IMR-90 (cell line): ENCODE measurements around the gene BLTP3A. TPM values are rescaled to one million over a fixed set of nuclear protein-coding genes. Genes with fewer than 3 reads are reported as not detected.

Source experiments
- ATAC-seq: fragments of 200-7000 bp; cut with Tn5 transposase; 2 replicates; pipeline ENCODE4 v1.9.1; 2020; ENCODE audit warnings: low read depth, mild to moderate bottlenecking, moderate library complexity
- BruUV-seq: library from RNA; stranded (reverse); fragments of 400-500 nt; replicated peaks from 2 replicates; lab custom pipeline; 2021; lab: Mats Ljungman, UMichigan
- CTCF ChIA-PET: fragments of 300-600 bp; formaldehyde crosslinking; extraction: SDS; loops from one replicate; lab custom pipeline; 2021; ENCODE audit warnings: antibody characterized with exemption; lab: Yijun Ruan, JAX
- POLR2A ChIA-PET: fragments of 300-600 bp; sonication (Branson Sonifier 250); formaldehyde crosslinking; loops from one replicate; lab custom pipeline; 2022; ENCODE audit warnings: antibody characterized with exemption; ENCODE audit not compliant: unreplicated experiment; lab: Charles Lee
- DNase-seq: peaks from one replicate; pipeline ENCODE4 v3.0.0; 2013
- H2AFZ ChIP-seq: replicated peaks from 2 replicates; pipeline ENCODE3; 2013; ENCODE audit warnings: low read length, mild to moderate bottlenecking; ENCODE audit not compliant: poor library complexity
- H2AK5ac ChIP-seq: 2 replicates; pipeline ENCODE4 v1.6.1; 2013; ENCODE audit warnings: low read depth, low read length, inconsistent platforms
- H2AK9ac ChIP-seq: replicated peaks from 2 replicates; pipeline ENCODE3; 2013; ENCODE audit warnings: mild to moderate bottlenecking, low read depth, low read length, moderate library complexity; ENCODE audit not compliant: poor library complexity
- H2BK120ac ChIP-seq: 2 replicates; pipeline ENCODE4 v1.6.1; 2013; ENCODE audit warnings: low read depth, low read length, inconsistent platforms
- H2BK15ac ChIP-seq: 3 replicates; pipeline ENCODE4 v1.6.1; 2013; ENCODE audit warnings: low read depth, low read length, inconsistent platforms
- H2BK20ac ChIP-seq: 2 replicates; pipeline ENCODE4 v1.6.1; 2013; ENCODE audit warnings: low read depth, mild to moderate bottlenecking, inconsistent platforms, low read length, moderate library complexity
- H2BK5ac ChIP-seq: 2 replicates; pipeline ENCODE4 v1.6.1; 2013; ENCODE audit warnings: mild to moderate bottlenecking, low read depth, low read length, inconsistent platforms; ENCODE audit not compliant: poor library complexity, severe bottlenecking
- H3K14ac ChIP-seq: replicated peaks from 2 replicates; pipeline ENCODE4 v1.6.1; 2013; ENCODE audit warnings: low read depth, low read length, inconsistent platforms
- H3K18ac ChIP-seq: 2 replicates; pipeline ENCODE4 v1.6.1; 2013; ENCODE audit warnings: low read depth, low read length, control low read depth
- H3K23ac ChIP-seq: 2 replicates; pipeline ENCODE4 v1.6.1; 2013; ENCODE audit warnings: low read depth, low read length, inconsistent platforms
- H3K27ac ChIP-seq: 2 replicates; pipeline ENCODE4 v1.5.1; 2013; ENCODE audit warnings: mild to moderate bottlenecking, control low read depth, low read length; ENCODE audit not compliant: insufficient read depth
- H3K27me3 ChIP-seq: 2 replicates; pipeline ENCODE4 v1.6.1; 2013; ENCODE audit warnings: low read length; ENCODE audit not compliant: control insufficient read depth, insufficient read depth
- H3K36me3 ChIP-seq: 2 replicates; pipeline ENCODE4 v1.6.1; 2013; ENCODE audit warnings: low read length, mixed read lengths; ENCODE audit not compliant: control insufficient read depth, insufficient read depth
- H3K4ac ChIP-seq: 2 replicates; pipeline ENCODE4 v1.6.1; 2013; ENCODE audit warnings: low read depth, low read length, inconsistent platforms
- H3K4me1 ChIP-seq: 2 replicates; pipeline ENCODE4 v1.6.1; 2013; ENCODE audit warnings: low read length, mixed read lengths; ENCODE audit not compliant: control insufficient read depth, insufficient read depth
- H3K4me2 ChIP-seq: 2 replicates; pipeline ENCODE4 v1.6.1; 2013; ENCODE audit warnings: low read depth, mild to moderate bottlenecking, control low read depth, low read length, moderate library complexity
- H3K4me3 ChIP-seq: 2 replicates; pipeline ENCODE4 v1.5.1; 2013; ENCODE audit warnings: low read depth, mild to moderate bottlenecking, control low read depth, low read length, moderate library complexity; ENCODE audit not compliant: insufficient read depth
- H3K56ac ChIP-seq: 2 replicates; pipeline ENCODE4 v1.6.1; 2013; ENCODE audit warnings: low read length, inconsistent platforms; ENCODE audit not compliant: insufficient read depth; ENCODE audit errors: extremely low read depth
- H3K79me1 ChIP-seq, 2 experiments: 2 replicates each; pipeline ENCODE4 v1.6.1; 2013; ENCODE audit warnings: low read length in 2 of 2, inconsistent platforms in 1 of 2, low read depth in 1 of 2
- H3K9ac ChIP-seq: 2 replicates; pipeline ENCODE4 v1.6.1; 2013; ENCODE audit warnings: low read depth, low read length, control low read depth
- H3K9me1 ChIP-seq: 2 replicates; pipeline ENCODE4 v1.6.1; 2013; ENCODE audit warnings: low read length, inconsistent platforms; ENCODE audit not compliant: insufficient read depth
- H3K9me3 ChIP-seq: 2 replicates; pipeline ENCODE4 v1.6.1; 2013; ENCODE audit warnings: low read length; ENCODE audit not compliant: control insufficient read depth, insufficient read depth
- H4K20me1 ChIP-seq: 2 replicates; pipeline ENCODE4 v1.6.1; 2013; ENCODE audit warnings: low read length, inconsistent platforms; ENCODE audit not compliant: insufficient read depth
- H4K5ac ChIP-seq: 2 replicates; pipeline ENCODE4 v1.6.1; 2013; ENCODE audit warnings: mild to moderate bottlenecking, low read depth, low read length, control low read depth
- H4K8ac ChIP-seq, 2 experiments: 2 replicates each; pipeline ENCODE4 v1.6.1; 2013; ENCODE audit warnings: low read depth in 2 of 2, low read length in 2 of 2, control low read depth in 1 of 2, inconsistent platforms in 1 of 2
- H4K91ac ChIP-seq: 2 replicates; pipeline ENCODE4 v1.6.1; 2013; ENCODE audit warnings: low read depth, low read length, inconsistent platforms; ENCODE audit not compliant: insufficient read depth
- BHLHE40 ChIP-seq: fragments of 150-350 bp; IDR thresholded peaks from 2 replicates; pipeline ENCODE4 v1.6.1; 2016; ENCODE audit warnings: mild to moderate bottlenecking, low read depth, low read length
- CEBPB ChIP-seq: IDR thresholded peaks from 2 replicates; pipeline ENCODE4 v1.6.1; 2012; ENCODE audit warnings: low read depth, low read length, improper control_type of control experiment
- CHD1 ChIP-seq: IDR thresholded peaks from 2 replicates; pipeline ENCODE4 v1.6.1; 2012; ENCODE audit warnings: low read depth, low read length, improper control_type of control experiment
- CTCF ChIP-seq: conservative IDR thresholded peaks from 2 replicates; pipeline ENCODE4 v1.5.1; 2012; ENCODE audit warnings: mild to moderate bottlenecking, low read depth, low read length, improper control_type of control experiment
- ELK1 ChIP-seq: fragments of 150-350 bp; IDR thresholded peaks from 2 replicates; pipeline ENCODE4 v1.6.1; 2016; ENCODE audit warnings: low read depth, mild to moderate bottlenecking, low read length, moderate library complexity, borderline replicate concordance
- FOS ChIP-seq: fragments of 150-350 bp; IDR thresholded peaks from 2 replicates; pipeline ENCODE4 v1.6.1; 2016; ENCODE audit warnings: low read depth, low read length
- MAFK ChIP-seq: IDR thresholded peaks from 2 replicates; pipeline ENCODE4 v1.6.1; 2012; ENCODE audit warnings: low read depth, low read length, improper control_type of control experiment
- MAZ ChIP-seq: IDR thresholded peaks from 2 replicates; pipeline ENCODE4 v1.6.1; 2012; ENCODE audit warnings: low read depth, mild to moderate bottlenecking, low read length, improper control_type of control experiment, moderate library complexity, borderline replicate concordance
- MXI1 ChIP-seq: IDR thresholded peaks from 2 replicates; pipeline ENCODE4 v1.6.1; 2012; ENCODE audit warnings: low read depth, mild to moderate bottlenecking, low read length, moderate library complexity, borderline replicate concordance
- POLR2A ChIP-seq: IDR thresholded peaks from 2 replicates; pipeline ENCODE4 v1.6.1; 2012; ENCODE audit warnings: mild to moderate bottlenecking, low read depth, low read length
- RAD21 ChIP-seq: IDR thresholded peaks from 2 replicates; pipeline ENCODE4 v1.6.1; 2012; ENCODE audit warnings: low read length, improper control_type of control experiment
- RCOR1 ChIP-seq: IDR thresholded peaks from 2 replicates; pipeline ENCODE4 v1.6.1; 2012; ENCODE audit warnings: mild to moderate bottlenecking, low read length, improper control_type of control experiment; ENCODE audit not compliant: insufficient replicate concordance
- RFX5 ChIP-seq: IDR thresholded peaks from 2 replicates; pipeline ENCODE4 v1.8.0; 2012; ENCODE audit warnings: low read depth, mild to moderate bottlenecking, low read length, moderate library complexity
- SMC3 ChIP-seq: fragments of 150-350 bp; IDR thresholded peaks from 2 replicates; pipeline ENCODE4 v1.6.1; 2016; ENCODE audit warnings: low read depth, mild to moderate bottlenecking, antibody characterized with exemption, low read length, moderate library complexity
- WGBS, 2 experiments: methylation state at CpG; one replicate each; pipeline versions ENCODE4 v1.1.5 to v1.1.7; 2013; ENCODE audit warnings: missing lambda C conversion rate in 2 of 2; ENCODE audit not compliant: insufficient read length in 1 of 2; ENCODE audit errors: extremely low coverage in 2 of 2; 5-methylcytosine and 5-hydroxymethylcytosine counted together
- dilution Hi-C: fragments of 300-500 bp; cut with HindIII; formaldehyde crosslinking; loops from one replicate; pipeline ENCODE4 v1.14.3; 2018; ENCODE audit warnings: low sequenced_read_pairs; ENCODE audit not compliant: unreplicated experiment
- in situ Hi-C: fragments of 300-500 bp; cut with MboI; formaldehyde crosslinking; loops from 3 replicates; pipeline ENCODE4 v1.14.3; 2019; ENCODE audit warnings: low sequenced_read_pairs, inconsistent platforms, mixed read lengths
- intact Hi-C: fragments of 100-400 bp; cut with micrococcal nuclease; formaldehyde crosslinking; loops from 2 replicates; pipeline ENCODE4 v1.10.0; 2022
- polyA plus RNA-seq, 3 experiments: library from polyadenylated mRNA; depleted of rRNA; stranded (reverse); fragments of >200 nt; gene quantifications; 2 replicates each; pipeline ENCODE4 v1.2.3, GENCODE V29; 2012; ENCODE audit warnings: low replicate concordance in 1 of 3
- total RNA-seq: library from RNA; depleted of rRNA; stranded (reverse); fragments of >200 nt; gene quantifications from 2 replicates; pipeline ENCODE4 v1.2.3, GENCODE V29; 2012
- TF ChIP-seq, protein P1 (sequence below): fragments of 150-350 bp; IDR thresholded peaks from 2 replicates; pipeline ENCODE4 v1.6.1; 2017; ENCODE audit warnings: mild to moderate bottlenecking, antibody characterized with exemption, low read length, low read depth

Gene BLTP3A
- total and polyA plus RNA-seq, 2 of the 4 experiments (the other 2 are of a cell fraction): 3.0 to 4.7 TPM

DNA sequence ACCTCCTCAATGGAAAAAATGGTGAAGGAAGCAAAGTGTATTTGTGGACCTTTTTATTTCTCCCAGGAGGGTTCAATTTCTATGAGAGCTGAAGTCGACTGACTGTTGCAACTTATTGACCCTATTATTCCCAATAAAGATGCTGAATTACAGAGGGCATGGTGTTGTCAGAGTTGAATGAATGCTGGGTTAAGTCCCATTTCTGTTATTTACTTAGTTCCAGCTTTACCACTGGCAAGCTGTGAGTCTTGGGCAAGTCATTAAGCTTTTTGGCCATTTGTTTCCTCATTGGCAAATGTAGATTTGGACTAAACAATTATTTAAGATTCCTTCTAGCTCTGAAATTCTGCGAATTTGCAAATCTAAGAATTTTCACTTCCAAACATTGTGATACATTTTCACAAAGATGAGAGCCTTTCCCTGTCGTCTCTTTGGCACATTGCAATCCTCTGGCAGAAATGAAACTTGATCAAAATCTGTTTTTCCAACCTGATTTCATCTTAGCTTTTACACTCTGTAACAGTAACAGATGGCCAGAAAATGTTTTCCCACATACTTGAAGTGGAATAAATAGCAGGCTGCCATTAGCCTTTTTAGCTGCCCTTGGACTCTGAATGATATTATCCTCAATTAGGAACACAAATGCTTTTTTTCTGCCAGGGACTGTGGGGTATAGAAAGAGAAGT, 21.3 kb downstream of the BLTP3A start:
- H3K27ac ChIP-seq: no peak overlapping the region
- H2BK20ac ChIP-seq: no peak overlapping the region
- H3K9me3 ChIP-seq: no peaks in the 10 kb centered on the region
- H4K20me1 ChIP-seq: peaks cover 15% of the 10 kb centered on the region; the same call in 1 of the 2 replicates
- no peak overlapping the region for H2AFZ ChIP-seq
- dilution Hi-C loops (no loop called here), intact Hi-C loops (no loop called here), in situ Hi-C loops (no loop called here)
- no peak overlapping the region for H3K4me2 ChIP-seq
- no peak for ATAC-seq
- POLR2A ChIA-PET: no interaction called here
- no peak overlapping the region for H4K91ac ChIP-seq
- peaks cover 5% of the 10 kb centered on the region for H3K4me1 ChIP-seq
- no peak overlapping the region for H3K18ac ChIP-seq
- no peak overlapping the region for H2BK5ac ChIP-seq
- H2BK120ac ChIP-seq: no peak overlapping the region
- no peak overlapping the region for H2AK9ac ChIP-seq
- no peaks in the 10 kb centered on the region; the same call in 1 of the 2 replicates for H3K27me3 ChIP-seq
- no peaks in the 10 kb centered on the region for H3K36me3 ChIP-seq
- no peak overlapping the region for H3K14ac ChIP-seq
- CTCF ChIA-PET: no interaction called here
- H3K9me1 ChIP-seq: peaks cover 3% of the 10 kb centered on the region; the same call in 1 of the 2 replicates
- H4K5ac ChIP-seq: no peak overlapping the region
- no peak for TF ChIP-seq POLR2A
- no peak for TF ChIP-seq ELK1
- no peak for TF ChIP-seq SMC3
- TF ChIP-seq MAZ: no peak
- no peak for TF ChIP-seq MXI1
- no peak for TF ChIP-seq RCOR1
- TF ChIP-seq CHD1: no peak
- TF ChIP-seq, protein P1, sequence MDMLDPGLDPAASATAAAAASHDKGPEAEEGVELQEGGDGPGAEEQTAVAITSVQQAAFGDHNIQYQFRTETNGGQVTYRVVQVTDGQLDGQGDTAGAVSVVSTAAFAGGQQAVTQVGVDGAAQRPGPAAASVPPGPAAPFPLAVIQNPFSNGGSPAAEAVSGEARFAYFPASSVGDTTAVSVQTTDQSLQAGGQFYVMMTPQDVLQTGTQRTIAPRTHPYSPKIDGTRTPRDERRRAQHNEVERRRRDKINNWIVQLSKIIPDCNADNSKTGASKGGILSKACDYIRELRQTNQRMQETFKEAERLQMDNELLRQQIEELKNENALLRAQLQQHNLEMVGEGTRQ: no peak
- TF ChIP-seq RFX5: no peak
- TF ChIP-seq BHLHE40: no peak
- TF ChIP-seq FOS: no peak
- no peak for TF ChIP-seq CTCF
- no peak for TF ChIP-seq RAD21
- no peak for TF ChIP-seq MAFK
- no peak for TF ChIP-seq CEBPB
- H3K23ac ChIP-seq: no peak overlapping the region
- H4K8ac ChIP-seq: no peak overlapping the region
- no TSS peak for BruUV-seq
- no peak overlapping the region for H3K9ac ChIP-seq
- WGBS, 2 experiments: 75% methylated on average over 1 of the region's 3 CpGs; no CpG with 5 or more reads in 1 of the 2 experiments
- H2BK15ac ChIP-seq: no peak overlapping the region
- peaks cover 0 to 3% of the 10 kb centered on the region in 2 experiments; a peak in 1 of 4 replicates for H3K79me1 ChIP-seq
- no peak overlapping the region for H3K4ac ChIP-seq
- H2AK5ac ChIP-seq: no peak overlapping the region
- no peak for DNase-seq
- no peak overlapping the region for H3K4me3 ChIP-seq
- H3K56ac ChIP-seq: no peak overlapping the region
